ENCODE results near the gene PROSER2. TPM values are rescaled to one million over a fixed set of nuclear protein-coding genes. Genes with fewer than 3 reads are reported as not detected.
"Not testable (repeated sequence)": the region's sequence is repeated elsewhere in the genome, so short reads cannot be mapped to it uniquely, and the experiment has no call there.

PROSER2 gene
- total RNA-seq, 3 donors from 2014 or later = 2.9 to 9.5 (median 8.5) TPM

- Histone ChIP-seq H3K4me3 (no peak overlapping the region), H3K4me1 (no peaks in the 10 kb centered on the region), H3K27me3 (no peaks in the 10 kb centered on the region), H3K27ac (no peak overlapping the region), H3K9me3 (no peaks in the 10 kb centered on the region), H3K36me3 (no peaks in the 10 kb centered on the region)
- intact Hi-C loops (cut with DNase I; ENCODE audit: low total_unique reads) = no loop called here
- TF ChIP-seq POLR2A (IDR thresholded peaks at IDR 0.05) = no peak
- TF ChIP-seq POLR2AphosphoS5 (IDR thresholded peaks at IDR 0.05) = no peak
- TF ChIP-seq CTCF (IDR thresholded peaks at IDR 0.05) = no peak
- DNase-seq (ENCODE audit: low spot score in 2 of 2) = no peak
Observed at GRCh38 chr10:11851910-11852309, 28.8 kb downstream of the PROSER2 start.

GRCh38 chr10:11852637-11853036 lies 29.5 kb downstream of the PROSER2 start:
- H3K9me3 ChIP-seq; H3K36me3 ChIP-seq; H3K27me3 ChIP-seq; DNase-seq (ENCODE audit: low spot score in 2 of 2); H3K27ac ChIP-seq; intact Hi-C loops (cut with DNase I; ENCODE audit: low total_unique reads); H3K4me3 ChIP-seq; H3K4me1 ChIP-seq: not testable (repeated sequence)

- Histone ChIP-seq H3K4me3 (no peak overlapping the region), H3K4me1 (no peaks in the 10 kb centered on the region), H3K36me3 (no peaks in the 10 kb centered on the region), H3K9me3 (no peaks in the 10 kb centered on the region), H3K27me3 (no peaks in the 10 kb centered on the region), H3K27ac (no peak overlapping the region)
- intact Hi-C loops (cut with DNase I; ENCODE audit: low total_unique reads) = no loop called here
- no peak for DNase-seq (ENCODE audit: low spot score in 2 of 2)
- TF ChIP-seq POLR2A (IDR thresholded peaks at IDR 0.05) (no peak), CTCF (IDR thresholded peaks at IDR 0.05) (no peak), POLR2AphosphoS5 (IDR thresholded peaks at IDR 0.05) (no peak)
Observed at GRCh38 chr10:11853468-11853867, 30.3 kb downstream of the PROSER2 start.

- Histone ChIP-seq H3K4me3 (no peak overlapping the region), H3K27ac (no peak overlapping the region), H3K4me1 (no peaks in the 10 kb centered on the region), H3K9me3 (no peaks in the 10 kb centered on the region), H3K36me3 (no peaks in the 10 kb centered on the region), H3K27me3 (no peaks in the 10 kb centered on the region)
- intact Hi-C loops (cut with DNase I; ENCODE audit: low total_unique reads) = no loop called here
- TF ChIP-seq POLR2A (IDR thresholded peaks at IDR 0.05) (no peak), POLR2AphosphoS5 (IDR thresholded peaks at IDR 0.05) (no peak), CTCF (IDR thresholded peaks at IDR 0.05) (no peak)
- DNase-seq (ENCODE audit: low spot score in 2 of 2) = no peak
Observed at GRCh38 chr10:11854301-11854700, 31.1 kb downstream of the PROSER2 start.

GRCh38 chr10:11856089-11856488 lies 32.9 kb downstream of the PROSER2 start:
- TF ChIP-seq CTCF (IDR thresholded peaks at IDR 0.05) = no peak
- TF ChIP-seq POLR2A (IDR thresholded peaks at IDR 0.05) = no peak
- no peak for TF ChIP-seq POLR2AphosphoS5 (IDR thresholded peaks at IDR 0.05)
- H3K36me3 ChIP-seq = no peaks in the 10 kb centered on the region
- H3K4me1 ChIP-seq = no peaks in the 10 kb centered on the region
- no peaks in the 10 kb centered on the region for H3K27me3 ChIP-seq
- H3K27ac ChIP-seq = no peak overlapping the region
- H3K4me3 ChIP-seq = no peak overlapping the region
- DNase-seq (ENCODE audit: low spot score in 2 of 2) = no peak
- no peaks in the 10 kb centered on the region for H3K9me3 ChIP-seq
- intact Hi-C loops (cut with DNase I; ENCODE audit: low total_unique reads) = no loop called here

GRCh38 chr10:11856678-11857077 lies 33.5 kb downstream of the PROSER2 start:
- Histone ChIP-seq H3K4me1 (no peaks in the 10 kb centered on the region), H3K9me3 (no peaks in the 10 kb centered on the region), H3K27me3 (no peaks in the 10 kb centered on the region), H3K27ac (no peak overlapping the region), H3K36me3 (no peaks in the 10 kb centered on the region), H3K4me3 (no peak overlapping the region)
- DNase-seq (ENCODE audit: low spot score in 2 of 2) = no peak
- intact Hi-C loops (cut with DNase I; ENCODE audit: low total_unique reads) = no loop called here
- TF ChIP-seq CTCF (IDR thresholded peaks at IDR 0.05) (no peak), POLR2AphosphoS5 (IDR thresholded peaks at IDR 0.05) (no peak), POLR2A (IDR thresholded peaks at IDR 0.05) (no peak)
